Liver (tissue), 9 donors: ENCODE data around the gene DTYMK. TPM values are rescaled to one million over a fixed set of nuclear protein-coding genes. Genes with fewer than 3 reads are reported as not detected.

Experiments used
- DNase-seq: peaks from one replicate; pipeline ENCODE4 v3.0.0-alpha.2; 2017; ENCODE audit warnings: low spot score
- H3K27ac ChIP-seq, 2 donors: one replicate each; pipeline ENCODE4 v1.7.0; 2013; ENCODE audit warnings: inconsistent platforms in 2 of 2, low read length in 2 of 2, control low read depth in 1 of 2, low read depth in 1 of 2, mild to moderate bottlenecking in 1 of 2
- H3K27me3 ChIP-seq, 4 donors: one replicate each; pipeline versions ENCODE4 v1.6.1 to v1.7.0; 2013; ENCODE audit warnings: low read length in 3 of 4, inconsistent platforms in 1 of 4, mild to moderate bottlenecking in 1 of 4, moderate library complexity in 1 of 4; ENCODE audit not compliant: control insufficient read depth in 4 of 4, insufficient read depth in 4 of 4
- H3K36me3 ChIP-seq, 4 donors: one replicate each; pipeline versions ENCODE4 v1.6.1 to v1.7.0; 2013; ENCODE audit warnings: low read length in 3 of 4, mild to moderate bottlenecking in 3 of 4, low read depth in 1 of 4, moderate library complexity in 1 of 4; ENCODE audit not compliant: control insufficient read depth in 4 of 4, insufficient read depth in 3 of 4
- H3K4me1 ChIP-seq, 4 donors: one replicate each; pipeline versions ENCODE4 v1.6.1 to v1.7.0; 2013; ENCODE audit warnings: low read length in 3 of 4, mild to moderate bottlenecking in 3 of 4, moderate library complexity in 1 of 4; ENCODE audit not compliant: control insufficient read depth in 4 of 4, insufficient read depth in 4 of 4
- H3K4me3 ChIP-seq, 3 donors: one replicate each; pipeline versions ENCODE4 v1.6.1 to v1.7.0; 2013; ENCODE audit warnings: low read length in 3 of 3, control low read depth in 1 of 3, low read depth in 1 of 3, mild to moderate bottlenecking in 1 of 3
- H3K9ac ChIP-seq, 2 donors: one replicate each; pipeline ENCODE4 v1.7.0; 2013; ENCODE audit warnings: low read length in 2 of 2, mild to moderate bottlenecking in 2 of 2, moderate library complexity in 2 of 2, control low read depth in 1 of 2, low read depth in 1 of 2
- H3K9me3 ChIP-seq, 4 donors: one replicate each; pipeline versions ENCODE4 v1.6.1 to v1.7.0; 2013; ENCODE audit warnings: low read length in 3 of 4; ENCODE audit not compliant: control insufficient read depth in 4 of 4
- CTCF ChIP-seq: fragments of 150-350 bp; IDR thresholded peaks from 2 replicates; pipeline ENCODE4 v1.5.1; 2017; ENCODE audit warnings: improper control_type of control experiment, low read depth, low read length; ENCODE audit not compliant: missing input control
- FOXA1 ChIP-seq: IDR thresholded peaks from 2 replicates; pipeline ENCODE4 v1.6.1; 2016; ENCODE audit warnings: antibody characterized with exemption
- FOXA2 ChIP-seq: IDR thresholded peaks from 2 replicates; pipeline ENCODE4 v1.6.1; 2016; ENCODE audit warnings: antibody characterized with exemption
- GABPA ChIP-seq, 2 donors: IDR thresholded peaks in 1 of 2; conservative IDR thresholded peaks in 1 of 2; 2 replicates each; pipeline ENCODE4 v1.6.1; 2016; ENCODE audit warnings: antibody characterized with exemption in 2 of 2, mild to moderate bottlenecking in 1 of 2, moderate library complexity in 1 of 2
- HNF4A ChIP-seq, 2 donors: conservative IDR thresholded peaks; 2 replicates each; pipeline ENCODE4 v1.6.1; 2016; ENCODE audit warnings: antibody characterized with exemption in 2 of 2, mild to moderate bottlenecking in 2 of 2
- HNF4G ChIP-seq: IDR thresholded peaks from 2 replicates; pipeline ENCODE4 v1.6.1; 2016; ENCODE audit warnings: antibody characterized with exemption
- JUND ChIP-seq, 2 donors: IDR thresholded peaks; 2 replicates each; pipeline ENCODE4 v1.6.1; 2016; ENCODE audit warnings: antibody characterized with exemption in 2 of 2
- NR2F2 ChIP-seq: IDR thresholded peaks from 2 replicates; pipeline ENCODE4 v1.6.1; 2016; ENCODE audit warnings: antibody characterized with exemption
- RAD21 ChIP-seq, 2 donors: IDR thresholded peaks; 2 replicates each; pipeline ENCODE4 v1.6.1; 2016; ENCODE audit warnings: antibody characterized with exemption in 2 of 2, mild to moderate bottlenecking in 2 of 2
- RXRA ChIP-seq, 2 donors: IDR thresholded peaks; 2 replicates each; pipeline ENCODE4 v1.6.1; 2017 to 2018; ENCODE audit warnings: antibody characterized with exemption in 2 of 2, mild to moderate bottlenecking in 1 of 2
- SP1 ChIP-seq: IDR thresholded peaks from 2 replicates; pipeline ENCODE4 v1.6.1; 2018; ENCODE audit warnings: antibody characterized with exemption, mild to moderate bottlenecking
- TAF1 ChIP-seq: conservative IDR thresholded peaks from 2 replicates; pipeline ENCODE4 v1.6.1; 2016; ENCODE audit warnings: antibody characterized with exemption, mild to moderate bottlenecking
- YY1 ChIP-seq: IDR thresholded peaks from 2 replicates; pipeline ENCODE4 v1.6.1; 2016; ENCODE audit warnings: antibody characterized with exemption, mild to moderate bottlenecking
- WGBS: extraction: QIAGEN DNeasy Blood & Tissue Kit; methylation state at CpG from one replicate; pipeline ENCODE4 v1.1.7; 2013; 5-methylcytosine and 5-hydroxymethylcytosine counted together
- polyA plus RNA-seq, 2 donors: library from polyadenylated mRNA; stranded (reverse) in 1 of 2; unstranded in 1 of 2; fragments of 200-250 nt in 1 of 2; fragments of >200 nt in 1 of 2; fragmentation: Nextera tagmentation in 1 of 2; extraction: Ambion mirVana in 1 of 2; gene quantifications; one replicate each; pipeline versions ENCODE4 v1.2.1 to v1.2.3, GENCODE V29; 2013 to 2015
- total RNA-seq, 2 donors: library from RNA; depleted of rRNA; stranded (reverse); fragments of >200 nt; gene quantifications; one replicate each; pipeline ENCODE4 v1.2.3, GENCODE V29; 2014
- TF ChIP-seq, protein P1 (sequence below): IDR thresholded peaks from 2 replicates; pipeline ENCODE4 v1.6.1; 2016; ENCODE audit warnings: antibody characterized with exemption
- TF ChIP-seq, protein P2 (sequence below): IDR thresholded peaks from 2 replicates; pipeline ENCODE4 v1.6.1; 2016; ENCODE audit warnings: antibody characterized with exemption
- TF ChIP-seq, protein P3 (sequence below): IDR thresholded peaks from 2 replicates; pipeline ENCODE4 v1.6.1; 2016; ENCODE audit warnings: antibody characterized with exemption, mild to moderate bottlenecking
- donor health status: healthy.
- donor health status: healthy.
- donor health status: healthy.
- donor health status: healthy.
- donor health status: healthy.

DTYMK gene
- total and polyA plus RNA-seq, 4 donors, result 5.5 to 17.7 (median 14.5) TPM

DNA sequence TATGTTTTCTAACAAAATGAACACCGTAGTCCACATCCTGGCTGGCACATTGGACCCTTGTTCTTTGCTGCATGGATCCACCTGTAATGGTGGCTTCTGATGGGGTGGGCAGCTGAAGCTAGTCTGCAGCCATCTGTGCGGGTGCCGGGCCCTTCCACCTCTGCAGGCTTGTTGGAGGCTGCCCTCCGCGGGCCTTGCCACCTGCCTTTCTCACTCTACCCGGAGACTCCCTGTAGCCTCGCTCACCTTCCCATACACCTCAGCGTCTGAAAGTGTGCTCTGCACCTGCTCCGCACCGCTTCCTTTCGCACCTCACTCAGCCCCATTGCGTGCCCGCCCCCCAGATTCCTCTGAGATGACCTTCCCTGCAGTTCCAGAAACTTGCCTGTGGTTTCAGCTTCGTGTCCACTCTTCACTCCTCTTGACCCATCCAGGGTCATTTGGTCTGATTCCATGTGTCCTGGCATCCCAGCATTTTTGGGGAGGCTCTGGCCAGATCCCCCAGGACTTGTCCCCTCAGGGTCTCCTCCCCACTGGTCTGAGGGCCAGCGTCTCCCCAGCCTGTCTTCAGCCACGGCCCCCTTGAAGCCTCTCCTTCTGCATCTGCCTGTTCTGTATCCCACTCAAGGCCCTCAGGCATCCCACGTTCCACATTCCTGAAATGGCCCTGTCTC lies 31.0 kb downstream of the DTYMK start:
- no peak overlapping the region for H3K27ac ChIP-seq
- no peak overlapping the region for H3K4me3 ChIP-seq
- H3K27me3 ChIP-seq, result no peaks in the 10 kb centered on the region
- H3K9ac ChIP-seq, result no peak overlapping the region
- TF ChIP-seq HNF4G (no peak), GABPA (IDR thresholded peaks at IDR 0.05 in 1 of 2, conservative IDR thresholded peaks at IDR 0.05 in 1 of 2) (no peak), HNF4A (conservative IDR thresholded peaks at IDR 0.05) (no peak), NR2F2 (no peak), CTCF (no peak)
- H3K4me1 ChIP-seq, result no peaks in the 10 kb centered on the region
- H3K36me3 ChIP-seq, result peaks cover 14 to 76% (median 35%) of the 10 kb centered on the region in 4 donors
- H3K9me3 ChIP-seq, result no peaks in the 10 kb centered on the region
- WGBS, result 97% methylated on average over 17 of the region's 17 CpGs
- no peak for DNase-seq

GRCh38 chr2:241654551-241654950 lies 32.1 kb downstream of the DTYMK start:
- TF ChIP-seq HNF4A (conservative IDR thresholded peaks at IDR 0.05) (no peak), RXRA (IDR thresholded peaks at IDR 0.05) (no peak), CTCF (no peak), GABPA (IDR thresholded peaks at IDR 0.05 in 1 of 2, conservative IDR thresholded peaks at IDR 0.05 in 1 of 2) (no peak), TAF1 (no peak), HNF4G (no peak), NR2F2 (no peak), RAD21 (IDR thresholded peaks at IDR 0.05) (no peak), FOXA1 (no peak), FOXA2 (no peak), SP1 (no peak), YY1 (no peak), JUND (IDR thresholded peaks at IDR 0.05) (no peak)
- TF ChIP-seq, protein P1, sequence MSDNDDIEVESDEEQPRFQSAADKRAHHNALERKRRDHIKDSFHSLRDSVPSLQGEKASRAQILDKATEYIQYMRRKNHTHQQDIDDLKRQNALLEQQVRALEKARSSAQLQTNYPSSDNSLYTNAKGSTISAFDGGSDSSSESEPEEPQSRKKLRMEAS, result no peak
- TF ChIP-seq, protein P2, sequence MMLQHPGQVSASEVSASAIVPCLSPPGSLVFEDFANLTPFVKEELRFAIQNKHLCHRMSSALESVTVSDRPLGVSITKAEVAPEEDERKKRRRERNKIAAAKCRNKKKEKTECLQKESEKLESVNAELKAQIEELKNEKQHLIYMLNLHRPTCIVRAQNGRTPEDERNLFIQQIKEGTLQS, result no peak
- TF ChIP-seq, protein P3, sequence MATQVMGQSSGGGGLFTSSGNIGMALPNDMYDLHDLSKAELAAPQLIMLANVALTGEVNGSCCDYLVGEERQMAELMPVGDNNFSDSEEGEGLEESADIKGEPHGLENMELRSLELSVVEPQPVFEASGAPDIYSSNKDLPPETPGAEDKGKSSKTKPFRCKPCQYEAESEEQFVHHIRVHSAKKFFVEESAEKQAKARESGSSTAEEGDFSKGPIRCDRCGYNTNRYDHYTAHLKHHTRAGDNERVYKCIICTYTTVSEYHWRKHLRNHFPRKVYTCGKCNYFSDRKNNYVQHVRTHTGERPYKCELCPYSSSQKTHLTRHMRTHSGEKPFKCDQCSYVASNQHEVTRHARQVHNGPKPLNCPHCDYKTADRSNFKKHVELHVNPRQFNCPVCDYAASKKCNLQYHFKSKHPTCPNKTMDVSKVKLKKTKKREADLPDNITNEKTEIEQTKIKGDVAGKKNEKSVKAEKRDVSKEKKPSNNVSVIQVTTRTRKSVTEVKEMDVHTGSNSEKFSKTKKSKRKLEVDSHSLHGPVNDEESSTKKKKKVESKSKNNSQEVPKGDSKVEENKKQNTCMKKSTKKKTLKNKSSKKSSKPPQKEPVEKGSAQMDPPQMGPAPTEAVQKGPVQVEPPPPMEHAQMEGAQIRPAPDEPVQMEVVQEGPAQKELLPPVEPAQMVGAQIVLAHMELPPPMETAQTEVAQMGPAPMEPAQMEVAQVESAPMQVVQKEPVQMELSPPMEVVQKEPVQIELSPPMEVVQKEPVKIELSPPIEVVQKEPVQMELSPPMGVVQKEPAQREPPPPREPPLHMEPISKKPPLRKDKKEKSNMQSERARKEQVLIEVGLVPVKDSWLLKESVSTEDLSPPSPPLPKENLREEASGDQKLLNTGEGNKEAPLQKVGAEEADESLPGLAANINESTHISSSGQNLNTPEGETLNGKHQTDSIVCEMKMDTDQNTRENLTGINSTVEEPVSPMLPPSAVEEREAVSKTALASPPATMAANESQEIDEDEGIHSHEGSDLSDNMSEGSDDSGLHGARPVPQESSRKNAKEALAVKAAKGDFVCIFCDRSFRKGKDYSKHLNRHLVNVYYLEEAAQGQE, result no peak
- Histone ChIP-seq H3K27me3 (no peaks in the 10 kb centered on the region), H3K4me1 (peaks cover 0 to 4% (median 1%) of the 10 kb centered on the region in 4 donors), H3K27ac (no peak overlapping the region), H3K9ac (no peak overlapping the region), H3K36me3 (peaks cover 9 to 66% (median 32%) of the 10 kb centered on the region in 4 donors), H3K9me3 (no peaks in the 10 kb centered on the region), H3K4me3 (no peak overlapping the region)
- no peak for DNase-seq
- WGBS, result 94% methylated on average over 12 of the region's 12 CpGs
